ENCODE results near the gene OMD.

The OMD gene

GRCh38 chr9:92438900-92439526 lies 14.7 kb upstream of the OMD start:
- H3K27ac ChIP-seq (ENCODE audit: low read depth, low read length) = no peak overlapping the region
- DNase-seq = no peak

DNA sequence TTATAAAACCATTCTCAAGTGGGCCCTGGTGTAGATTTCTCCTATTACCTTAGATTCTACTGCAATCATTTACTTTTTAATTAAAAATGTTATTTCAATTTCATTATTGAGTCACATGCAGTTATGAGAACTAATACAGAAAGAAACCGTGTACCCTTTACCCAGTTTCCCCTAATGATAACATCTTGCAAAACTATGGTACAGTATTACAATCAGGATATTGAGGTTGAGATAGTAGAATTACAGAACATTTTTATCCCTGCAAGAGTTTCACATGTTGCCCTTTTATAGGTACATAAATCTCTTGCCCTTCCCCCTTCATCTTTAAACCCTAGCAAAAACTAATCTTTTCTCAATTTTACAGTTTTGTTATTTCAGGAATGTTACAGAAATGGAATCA lies 11.0 kb upstream of the OMD start:
- DNase-seq = no peak
- Histone ChIP-seq H3K4me2 (ENCODE audit: low read length) (no peak overlapping the region), H2BK5ac (ENCODE audit: low read length) (no peak overlapping the region), H3K4me1 (ENCODE audit: control insufficient read depth, low read depth, low read length) (no peaks in the 10 kb centered on the region), H2BK15ac (replicated peaks; ENCODE audit: low read depth) (no peak overlapping the region), H3K79me2 (ENCODE audit: control insufficient read depth, insufficient read depth, low read length) (no peaks in the 10 kb centered on the region), H3K9ac (ENCODE audit: low read length) (no peak overlapping the region), H3K4me3 (ENCODE audit: low read length) (no peak overlapping the region), H3K23ac (ENCODE audit: low read length) (no peak overlapping the region), H3K79me1 (ENCODE audit: low read length) (no peaks in the 10 kb centered on the region), H3K4ac (ENCODE audit: low read depth, low read length) (no peak overlapping the region), H3K18ac (ENCODE audit: low read length) (no peak overlapping the region), H3K56ac (ENCODE audit: low read length) (no peak overlapping the region), H4K5ac (ENCODE audit: low read length) (no peak overlapping the region), H2AK5ac (ENCODE audit: low read length) (no peak overlapping the region), H3K27ac (ENCODE audit: low read depth, low read length) (no peak overlapping the region), H4K8ac (ENCODE audit: low read depth, low read length) (no peak overlapping the region), H2BK120ac (ENCODE audit: low read depth, low read length) (no peak overlapping the region), H3K27me3 (ENCODE audit: insufficient read depth, low read length, poor library complexity) (no peaks in the 10 kb centered on the region), H3K36me3 (ENCODE audit: control insufficient read depth, insufficient read depth, low read length) (no peaks in the 10 kb centered on the region)
- WGBS (ENCODE audit: extremely low coverage, insufficient coverage, low lambda C conversion rate) = no CpG with 5 or more reads among the region's 1 CpG

More at GRCh38 chr9:92438900-92439526, 14.7 kb upstream of the OMD start:
- WGBS (ENCODE audit: extremely low coverage, insufficient coverage, low lambda C conversion rate) = no CpG with 5 or more reads among the region's 5 CpGs
- no peak overlapping the region for H4K5ac ChIP-seq (ENCODE audit: low read length)
- H3K4me1 ChIP-seq (ENCODE audit: control insufficient read depth, low read depth, low read length) = no peaks in the 10 kb centered on the region
- no peak overlapping the region for H3K9ac ChIP-seq (ENCODE audit: low read length)
- no peaks in the 10 kb centered on the region for H3K27me3 ChIP-seq (ENCODE audit: insufficient read depth, low read length, poor library complexity)
- H2BK15ac ChIP-seq (replicated peaks; ENCODE audit: low read depth) = no peak overlapping the region
- H3K18ac ChIP-seq (ENCODE audit: low read length) = no peak overlapping the region
- no peak overlapping the region for H3K23ac ChIP-seq (ENCODE audit: low read length)
- H3K36me3 ChIP-seq (ENCODE audit: control insufficient read depth, insufficient read depth, low read length) = no peaks in the 10 kb centered on the region
- H3K4me3 ChIP-seq (ENCODE audit: low read length) = no peak overlapping the region
- H3K79me1 ChIP-seq (ENCODE audit: low read length) = no peaks in the 10 kb centered on the region
- H2BK5ac ChIP-seq (ENCODE audit: low read length) = no peak overlapping the region
- no peak overlapping the region for H3K56ac ChIP-seq (ENCODE audit: low read length)
- H2AK5ac ChIP-seq (ENCODE audit: low read length) = no peak overlapping the region
- H3K4ac ChIP-seq (ENCODE audit: low read depth, low read length) = no peak overlapping the region
- H2BK120ac ChIP-seq (ENCODE audit: low read depth, low read length) = no peak overlapping the region
- H3K79me2 ChIP-seq (ENCODE audit: control insufficient read depth, insufficient read depth, low read length) = no peaks in the 10 kb centered on the region
- H4K8ac ChIP-seq (ENCODE audit: low read depth, low read length) = no peak overlapping the region
- H3K4me2 ChIP-seq (ENCODE audit: low read length) = no peak overlapping the region

GRCh38 chr9:92432972-92433548 lies 8.8 kb upstream of the OMD start:
- Histone ChIP-seq H3K4me1 (ENCODE audit: control insufficient read depth, low read depth, low read length) (no peaks in the 10 kb centered on the region), H3K4ac (ENCODE audit: low read depth, low read length) (no peak overlapping the region), H2BK120ac (ENCODE audit: low read depth, low read length) (no peak overlapping the region), H3K18ac (ENCODE audit: low read length) (no peak overlapping the region), H3K36me3 (ENCODE audit: control insufficient read depth, insufficient read depth, low read length) (no peaks in the 10 kb centered on the region), H2BK5ac (ENCODE audit: low read length) (no peak overlapping the region), H3K79me2 (ENCODE audit: control insufficient read depth, insufficient read depth, low read length) (no peaks in the 10 kb centered on the region), H3K4me2 (ENCODE audit: low read length) (no peak overlapping the region), H3K27ac (ENCODE audit: low read depth, low read length) (no peak overlapping the region), H3K4me3 (ENCODE audit: low read length) (no peak overlapping the region), H3K23ac (ENCODE audit: low read length) (no peak overlapping the region), H2BK15ac (replicated peaks; ENCODE audit: low read depth) (no peak overlapping the region), H3K9ac (ENCODE audit: low read length) (no peak overlapping the region), H3K56ac (ENCODE audit: low read length) (no peak overlapping the region), H4K5ac (ENCODE audit: low read length) (no peak overlapping the region), H2AK5ac (ENCODE audit: low read length) (no peak overlapping the region), H3K79me1 (ENCODE audit: low read length) (no peaks in the 10 kb centered on the region), H4K8ac (ENCODE audit: low read depth, low read length) (no peak overlapping the region), H3K27me3 (ENCODE audit: insufficient read depth, low read length, poor library complexity) (no peaks in the 10 kb centered on the region)
- WGBS (ENCODE audit: extremely low coverage, insufficient coverage, low lambda C conversion rate) = no CpG with 5 or more reads among the region's 5 CpGs
- DNase-seq = no peak

- Histone ChIP-seq H2BK15ac (replicated peaks; ENCODE audit: low read depth) (no peak overlapping the region), H4K8ac (ENCODE audit: low read depth, low read length) (no peak overlapping the region), H2BK120ac (ENCODE audit: low read depth, low read length) (no peak overlapping the region), H3K9ac (ENCODE audit: low read length) (no peak overlapping the region), H3K56ac (ENCODE audit: low read length) (no peak overlapping the region), H3K79me1 (ENCODE audit: low read length) (no peaks in the 10 kb centered on the region), H3K18ac (ENCODE audit: low read length) (no peak overlapping the region), H3K23ac (ENCODE audit: low read length) (no peak overlapping the region), H3K79me2 (ENCODE audit: control insufficient read depth, insufficient read depth, low read length) (no peaks in the 10 kb centered on the region), H3K36me3 (ENCODE audit: control insufficient read depth, insufficient read depth, low read length) (no peaks in the 10 kb centered on the region), H2AK5ac (ENCODE audit: low read length) (no peak overlapping the region), H2BK5ac (ENCODE audit: low read length) (no peak overlapping the region), H3K4me2 (ENCODE audit: low read length) (no peak overlapping the region), H3K4me3 (ENCODE audit: low read length) (no peak overlapping the region), H4K5ac (ENCODE audit: low read length) (no peak overlapping the region), H3K27ac (ENCODE audit: low read depth, low read length) (no peak overlapping the region), H3K4ac (ENCODE audit: low read depth, low read length) (no peak overlapping the region), H3K4me1 (ENCODE audit: control insufficient read depth, low read depth, low read length) (no peaks in the 10 kb centered on the region), H3K27me3 (ENCODE audit: insufficient read depth, low read length, poor library complexity) (no peaks in the 10 kb centered on the region)
- no peak for DNase-seq
- WGBS (ENCODE audit: extremely low coverage, insufficient coverage, low lambda C conversion rate) = 100% methylated on average over 1 of the region's 5 CpGs
These were observed 8.1 kb upstream of the OMD start for GRCh38 chr9:92432350-92432749.

GRCh38 chr9:92429836-92430235 lies 5.6 kb upstream of the OMD start:
- WGBS (ENCODE audit: extremely low coverage, insufficient coverage, low lambda C conversion rate) = no CpG with 5 or more reads among the region's 2 CpGs
- no peak for DNase-seq
- Histone ChIP-seq H3K9ac (ENCODE audit: low read length) (no peak overlapping the region), H3K27me3 (ENCODE audit: insufficient read depth, low read length, poor library complexity) (no peaks in the 10 kb centered on the region), H4K5ac (ENCODE audit: low read length) (no peak overlapping the region), H3K4me2 (ENCODE audit: low read length) (no peak overlapping the region), H3K56ac (ENCODE audit: low read length) (no peak overlapping the region), H2AK5ac (ENCODE audit: low read length) (no peak overlapping the region), H2BK5ac (ENCODE audit: low read length) (no peak overlapping the region), H3K4me3 (ENCODE audit: low read length) (no peak overlapping the region), H3K79me2 (ENCODE audit: control insufficient read depth, insufficient read depth, low read length) (no peaks in the 10 kb centered on the region), H4K8ac (ENCODE audit: low read depth, low read length) (no peak overlapping the region), H2BK15ac (replicated peaks; ENCODE audit: low read depth) (no peak overlapping the region), H3K79me1 (ENCODE audit: low read length) (no peaks in the 10 kb centered on the region), H3K4me1 (ENCODE audit: control insufficient read depth, low read depth, low read length) (no peaks in the 10 kb centered on the region), H2BK120ac (ENCODE audit: low read depth, low read length) (no peak overlapping the region), H3K36me3 (ENCODE audit: control insufficient read depth, insufficient read depth, low read length) (no peaks in the 10 kb centered on the region), H3K23ac (ENCODE audit: low read length) (no peak overlapping the region), H3K4ac (ENCODE audit: low read depth, low read length) (no peak overlapping the region), H3K18ac (ENCODE audit: low read length) (no peak overlapping the region), H3K27ac (ENCODE audit: low read depth, low read length) (no peak overlapping the region)
